SK-N-SH treated with all-trans-retinoic acid at 6 μM for 48 hours (cell line): ENCODE data around the gene HSD17B14.

Experiments used
- ATAC-seq: fragments of 200-7000 bp; cut with Tn5 transposase; 3 replicates; pipeline ENCODE4 v1.9.1; 2020; ENCODE audit warnings: mild to moderate bottlenecking, moderate library complexity
- BACH2 ChIP-seq: fragments of 250-450 bp; sonication (Bioruptor Pico); IDR thresholded peaks from 2 replicates; pipeline ENCODE4 v1.9.0; 2021; ENCODE audit warnings: mild to moderate bottlenecking, borderline replicate concordance
- CSDC2 ChIP-seq: fragments of 250-450 bp; sonication (Bioruptor Pico); IDR thresholded peaks from 2 replicates; pipeline ENCODE4 v1.5.0; 2020; ENCODE audit warnings: mild to moderate bottlenecking, moderate library complexity
- ESRRG ChIP-seq: fragments of 250-450 bp; sonication (Bioruptor Pico); IDR thresholded peaks from 2 replicates; pipeline ENCODE4 v1.6.1; 2021; ENCODE audit warnings: mild to moderate bottlenecking
- GLIS3 ChIP-seq: fragments of 250-450 bp; sonication (Bioruptor Pico); IDR thresholded peaks from 2 replicates; pipeline ENCODE4 v1.5.0; 2020; ENCODE audit warnings: mild to moderate bottlenecking, moderate library complexity
- ISL1 ChIP-seq: fragments of 250-450 bp; sonication (Bioruptor Pico); IDR thresholded peaks from 2 replicates; pipeline ENCODE4 v2.1.2; 2022; ENCODE audit warnings: mild to moderate bottlenecking, moderate library complexity
- OSR1 ChIP-seq: fragments of 250-450 bp; sonication (Bioruptor Pico); IDR thresholded peaks from 2 replicates; pipeline ENCODE4 v1.8.0; 2022; ENCODE audit warnings: moderate library complexity, mild to moderate bottlenecking, inconsistent platforms
- PPARA ChIP-seq: fragments of 250-450 bp; sonication (Bioruptor Pico); IDR thresholded peaks from 2 replicates; pipeline ENCODE4 v1.5.0; 2020; ENCODE audit warnings: mild to moderate bottlenecking, borderline replicate concordance
- RARB ChIP-seq: fragments of 250-450 bp; sonication (Bioruptor Pico); IDR thresholded peaks from 2 replicates; pipeline ENCODE4 v1.8.0; 2021; ENCODE audit warnings: mild to moderate bottlenecking, moderate library complexity
- SNAI2 ChIP-seq: fragments of 250-450 bp; sonication (Bioruptor Pico); IDR thresholded peaks from 2 replicates; pipeline ENCODE4 v1.5.0; 2020; ENCODE audit warnings: mild to moderate bottlenecking, moderate library complexity
- TCF4 ChIP-seq: fragments of 250-450 bp; sonication (Bioruptor Pico); IDR thresholded peaks from 2 replicates; pipeline ENCODE4 v1.8.0; 2021; ENCODE audit warnings: mild to moderate bottlenecking, moderate library complexity, borderline replicate concordance
- TOX ChIP-seq: fragments of 250-450 bp; sonication (Bioruptor Pico); IDR thresholded peaks from 2 replicates; pipeline ENCODE4 v1.8.0; 2021; ENCODE audit warnings: mild to moderate bottlenecking, moderate library complexity, borderline replicate concordance
- ZC3H10 ChIP-seq: fragments of 250-450 bp; sonication (Bioruptor Pico); IDR thresholded peaks from 2 replicates; pipeline ENCODE4 v1.5.1; 2021; ENCODE audit warnings: mild to moderate bottlenecking, moderate library complexity
- ZFP30 ChIP-seq: fragments of 450-650 bp; formaldehyde crosslinking; IDR thresholded peaks from 2 replicates; pipeline ENCODE4 v1.5.0; 2022; ENCODE audit warnings: mild to moderate bottlenecking, moderate library complexity
- ZNF565 ChIP-seq: fragments of 450-650 bp; formaldehyde crosslinking; conservative IDR thresholded peaks from 2 replicates; pipeline ENCODE4 v1.5.0; 2020; ENCODE audit warnings: low read depth, mild to moderate bottlenecking, moderate library complexity
- ZNF70 ChIP-seq: fragments of 450-650 bp; formaldehyde crosslinking; IDR thresholded peaks from 2 replicates; pipeline ENCODE4 v1.5.0; 2020; ENCODE audit warnings: mild to moderate bottlenecking, moderate library complexity
- ZNF8 ChIP-seq: fragments of 450-650 bp; formaldehyde crosslinking; IDR thresholded peaks from 2 replicates; pipeline ENCODE4 v1.5.0; 2020; ENCODE audit warnings: mild to moderate bottlenecking, moderate library complexity
- TF ChIP-seq, protein P1 (sequence below): fragments of 250-450 bp; sonication (Bioruptor Pico); IDR thresholded peaks from 2 replicates; pipeline ENCODE4 v1.5.0; 2020; ENCODE audit warnings: mild to moderate bottlenecking, moderate library complexity
- TF ChIP-seq, protein P2 (sequence below): fragments of 250-450 bp; sonication (Bioruptor Pico); IDR thresholded peaks from 2 replicates; pipeline ENCODE4 v1.5.1; 2020; ENCODE audit warnings: low read depth, mild to moderate bottlenecking, moderate library complexity
- TF ChIP-seq, protein P3 (sequence below): fragments of 250-450 bp; sonication (Bioruptor Pico); IDR thresholded peaks from 2 replicates; pipeline ENCODE4 v1.8.0; 2021; ENCODE audit warnings: low read depth, mild to moderate bottlenecking, moderate library complexity, borderline replicate concordance
- TF ChIP-seq, protein P4 (sequence below): fragments of 250-450 bp; sonication (Bioruptor Pico); IDR thresholded peaks from 2 replicates; pipeline ENCODE4 v1.5.1; 2021; ENCODE audit warnings: mild to moderate bottlenecking, moderate library complexity
- TF ChIP-seq, protein P5 (sequence below): fragments of 250-450 bp; sonication (Bioruptor Pico); IDR thresholded peaks from 2 replicates; pipeline ENCODE4 v1.8.0; 2020; ENCODE audit warnings: mild to moderate bottlenecking, moderate library complexity, borderline replicate concordance

The HSD17B14 gene

DNA sequence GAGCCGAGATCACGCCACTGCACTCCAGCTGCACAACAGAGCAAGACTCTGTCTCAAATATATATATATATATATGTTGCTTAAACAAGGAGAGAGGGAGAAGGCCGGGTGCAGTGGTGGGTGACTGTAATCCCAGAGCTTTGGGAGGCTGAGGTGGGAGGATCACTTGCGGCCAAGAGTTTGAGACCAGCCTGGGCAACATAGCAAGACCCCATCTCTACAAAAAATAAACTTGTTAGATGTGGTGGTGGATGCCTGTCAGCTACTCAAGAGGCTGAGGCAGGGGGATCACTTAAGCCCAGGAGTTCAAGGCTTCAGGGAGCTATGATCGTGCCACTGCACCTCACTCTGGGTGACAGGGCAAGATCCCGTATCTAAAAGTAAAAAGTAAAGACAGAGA lies 5.3 kb upstream of the HSD17B14 start (continued):
- TF ChIP-seq TCF4 (CRISPR knock-in tag) (no peak), PPARA (CRISPR knock-in tag) (no peak)

DNA sequence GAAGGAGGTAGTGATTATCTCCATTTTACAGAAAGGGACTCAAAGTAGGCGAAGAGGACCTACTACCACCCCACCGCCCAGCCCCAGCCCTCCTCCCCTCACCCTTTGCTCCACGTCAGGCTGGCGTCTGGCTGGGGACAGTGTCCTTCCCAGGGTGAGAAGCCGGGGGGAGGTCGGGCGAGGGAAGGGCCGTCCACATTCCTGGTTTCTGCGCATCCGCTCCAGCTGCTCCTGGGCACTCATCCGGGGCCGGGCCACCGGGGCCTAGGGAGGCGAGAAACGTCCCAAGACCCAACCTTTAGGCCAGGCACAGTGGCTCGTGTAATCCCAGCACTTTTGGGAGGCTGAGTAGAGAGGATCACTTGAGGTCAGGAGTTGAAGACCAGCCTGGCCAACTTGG lies 4.8 kb upstream of the HSD17B14 start:
- no peak for ATAC-seq
- TF ChIP-seq GLIS3 (CRISPR knock-in tag) (no peak), ISL1 (no peak), ESRRG (CRISPR knock-in tag) (no peak), ZNF8 (CRISPR knock-in tag) (no peak), ZNF70 (no peak), CSDC2 (no peak), TCF4 (CRISPR knock-in tag) (no peak), PPARA (CRISPR knock-in tag) (no peak), ZNF565 (CRISPR knock-in tag) (no peak), ZC3H10 (no peak), SNAI2 (no peak)
- TF ChIP-seq, protein P1, sequence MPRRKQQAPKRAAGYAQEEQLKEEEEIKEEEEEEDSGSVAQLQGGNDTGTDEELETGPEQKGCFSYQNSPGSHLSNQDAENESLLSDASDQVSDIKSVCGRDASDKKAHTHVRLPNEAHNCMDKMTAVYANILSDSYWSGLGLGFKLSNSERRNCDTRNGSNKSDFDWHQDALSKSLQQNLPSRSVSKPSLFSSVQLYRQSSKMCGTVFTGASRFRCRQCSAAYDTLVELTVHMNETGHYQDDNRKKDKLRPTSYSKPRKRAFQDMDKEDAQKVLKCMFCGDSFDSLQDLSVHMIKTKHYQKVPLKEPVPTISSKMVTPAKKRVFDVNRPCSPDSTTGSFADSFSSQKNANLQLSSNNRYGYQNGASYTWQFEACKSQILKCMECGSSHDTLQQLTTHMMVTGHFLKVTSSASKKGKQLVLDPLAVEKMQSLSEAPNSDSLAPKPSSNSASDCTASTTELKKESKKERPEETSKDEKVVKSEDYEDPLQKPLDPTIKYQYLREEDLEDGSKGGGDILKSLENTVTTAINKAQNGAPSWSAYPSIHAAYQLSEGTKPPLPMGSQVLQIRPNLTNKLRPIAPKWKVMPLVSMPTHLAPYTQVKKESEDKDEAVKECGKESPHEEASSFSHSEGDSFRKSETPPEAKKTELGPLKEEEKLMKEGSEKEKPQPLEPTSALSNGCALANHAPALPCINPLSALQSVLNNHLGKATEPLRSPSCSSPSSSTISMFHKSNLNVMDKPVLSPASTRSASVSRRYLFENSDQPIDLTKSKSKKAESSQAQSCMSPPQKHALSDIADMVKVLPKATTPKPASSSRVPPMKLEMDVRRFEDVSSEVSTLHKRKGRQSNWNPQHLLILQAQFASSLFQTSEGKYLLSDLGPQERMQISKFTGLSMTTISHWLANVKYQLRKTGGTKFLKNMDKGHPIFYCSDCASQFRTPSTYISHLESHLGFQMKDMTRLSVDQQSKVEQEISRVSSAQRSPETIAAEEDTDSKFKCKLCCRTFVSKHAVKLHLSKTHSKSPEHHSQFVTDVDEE, result no peak
- TF ChIP-seq, protein P2, sequence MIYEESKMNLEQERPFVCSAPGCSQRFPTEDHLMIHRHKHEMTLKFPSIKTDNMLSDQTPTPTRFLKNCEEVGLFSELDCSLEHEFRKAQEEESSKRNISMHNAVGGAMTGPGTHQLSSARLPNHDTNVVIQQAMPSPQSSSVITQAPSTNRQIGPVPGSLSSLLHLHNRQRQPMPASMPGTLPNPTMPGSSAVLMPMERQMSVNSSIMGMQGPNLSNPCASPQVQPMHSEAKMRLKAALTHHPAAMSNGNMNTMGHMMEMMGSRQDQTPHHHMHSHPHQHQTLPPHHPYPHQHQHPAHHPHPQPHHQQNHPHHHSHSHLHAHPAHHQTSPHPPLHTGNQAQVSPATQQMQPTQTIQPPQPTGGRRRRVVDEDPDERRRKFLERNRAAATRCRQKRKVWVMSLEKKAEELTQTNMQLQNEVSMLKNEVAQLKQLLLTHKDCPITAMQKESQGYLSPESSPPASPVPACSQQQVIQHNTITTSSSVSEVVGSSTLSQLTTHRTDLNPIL (CRISPR knock-in tag), result no peak
- TF ChIP-seq, protein P3, sequence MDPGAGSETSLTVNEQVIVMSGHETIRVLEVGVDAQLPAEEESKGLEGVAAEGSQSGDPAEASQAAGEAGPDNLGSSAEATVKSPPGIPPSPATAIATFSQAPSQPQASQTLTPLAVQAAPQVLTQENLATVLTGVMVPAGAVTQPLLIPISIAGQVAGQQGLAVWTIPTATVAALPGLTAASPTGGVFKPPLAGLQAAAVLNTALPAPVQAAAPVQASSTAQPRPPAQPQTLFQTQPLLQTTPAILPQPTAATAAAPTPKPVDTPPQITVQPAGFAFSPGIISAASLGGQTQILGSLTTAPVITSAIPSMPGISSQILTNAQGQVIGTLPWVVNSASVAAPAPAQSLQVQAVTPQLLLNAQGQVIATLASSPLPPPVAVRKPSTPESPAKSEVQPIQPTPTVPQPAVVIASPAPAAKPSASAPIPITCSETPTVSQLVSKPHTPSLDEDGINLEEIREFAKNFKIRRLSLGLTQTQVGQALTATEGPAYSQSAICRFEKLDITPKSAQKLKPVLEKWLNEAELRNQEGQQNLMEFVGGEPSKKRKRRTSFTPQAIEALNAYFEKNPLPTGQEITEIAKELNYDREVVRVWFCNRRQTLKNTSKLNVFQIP (CRISPR knock-in tag), result no peak

DNA sequence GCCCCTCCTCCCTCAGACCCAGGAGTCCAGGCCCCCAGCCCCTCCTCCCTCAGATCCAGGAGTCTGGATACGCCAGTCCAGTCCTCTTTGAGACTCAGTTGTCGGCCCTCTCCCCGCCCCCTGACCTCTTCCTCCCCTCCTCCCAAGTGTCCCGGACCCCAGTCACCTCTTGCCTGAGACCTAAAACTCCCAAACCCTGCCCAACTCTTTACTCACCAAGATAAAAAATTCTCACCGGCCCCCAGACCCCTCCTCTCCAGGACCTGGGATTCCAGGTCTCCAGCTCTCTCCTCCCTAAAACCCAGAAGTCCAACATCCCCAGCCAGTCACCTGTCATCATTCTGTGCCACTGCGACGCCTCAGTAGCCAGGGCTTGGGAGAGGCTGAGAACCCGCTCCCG lies 1.4 kb upstream of the HSD17B14 start:
- TF ChIP-seq ISL1 (no peak), ZFP30 (no peak), ZNF565 (CRISPR knock-in tag) (no peak), CSDC2 (no peak), TOX (CRISPR knock-in tag) (no peak), TCF4 (CRISPR knock-in tag) (no peak), ESRRG (CRISPR knock-in tag) (no peak), ZNF70 (no peak), GLIS3 (CRISPR knock-in tag) (no peak), PPARA (CRISPR knock-in tag) (no peak), RARB (CRISPR knock-in tag) (no peak), OSR1 (CRISPR knock-in tag) (no peak), ZNF8 (CRISPR knock-in tag) (no peak), BACH2 (no peak)
- TF ChIP-seq, protein P4, sequence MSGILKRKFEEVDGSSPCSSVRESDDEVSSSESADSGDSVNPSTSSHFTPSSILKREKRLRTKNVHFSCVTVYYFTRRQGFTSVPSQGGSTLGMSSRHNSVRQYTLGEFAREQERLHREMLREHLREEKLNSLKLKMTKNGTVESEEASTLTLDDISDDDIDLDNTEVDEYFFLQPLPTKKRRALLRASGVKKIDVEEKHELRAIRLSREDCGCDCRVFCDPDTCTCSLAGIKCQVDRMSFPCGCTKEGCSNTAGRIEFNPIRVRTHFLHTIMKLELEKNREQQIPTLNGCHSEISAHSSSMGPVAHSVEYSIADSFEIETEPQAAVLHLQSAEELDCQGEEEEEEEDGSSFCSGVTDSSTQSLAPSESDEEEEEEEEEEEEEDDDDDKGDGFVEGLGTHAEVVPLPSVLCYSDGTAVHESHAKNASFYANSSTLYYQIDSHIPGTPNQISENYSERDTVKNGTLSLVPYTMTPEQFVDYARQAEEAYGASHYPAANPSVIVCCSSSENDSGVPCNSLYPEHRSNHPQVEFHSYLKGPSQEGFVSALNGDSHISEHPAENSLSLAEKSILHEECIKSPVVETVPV (CRISPR knock-in tag), result no peak
- TF ChIP-seq, protein P1, result no peak
- TF ChIP-seq, protein P3 (CRISPR knock-in tag), result no peak
- TF ChIP-seq, protein P2 (CRISPR knock-in tag), result no peak
- TF ChIP-seq, protein P5, sequence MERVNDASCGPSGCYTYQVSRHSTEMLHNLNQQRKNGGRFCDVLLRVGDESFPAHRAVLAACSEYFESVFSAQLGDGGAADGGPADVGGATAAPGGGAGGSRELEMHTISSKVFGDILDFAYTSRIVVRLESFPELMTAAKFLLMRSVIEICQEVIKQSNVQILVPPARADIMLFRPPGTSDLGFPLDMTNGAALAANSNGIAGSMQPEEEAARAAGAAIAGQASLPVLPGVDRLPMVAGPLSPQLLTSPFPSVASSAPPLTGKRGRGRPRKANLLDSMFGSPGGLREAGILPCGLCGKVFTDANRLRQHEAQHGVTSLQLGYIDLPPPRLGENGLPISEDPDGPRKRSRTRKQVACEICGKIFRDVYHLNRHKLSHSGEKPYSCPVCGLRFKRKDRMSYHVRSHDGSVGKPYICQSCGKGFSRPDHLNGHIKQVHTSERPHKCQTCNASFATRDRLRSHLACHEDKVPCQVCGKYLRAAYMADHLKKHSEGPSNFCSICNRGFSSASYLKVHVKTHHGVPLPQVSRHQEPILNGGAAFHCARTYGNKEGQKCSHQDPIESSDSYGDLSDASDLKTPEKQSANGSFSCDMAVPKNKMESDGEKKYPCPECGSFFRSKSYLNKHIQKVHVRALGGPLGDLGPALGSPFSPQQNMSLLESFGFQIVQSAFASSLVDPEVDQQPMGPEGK (CRISPR knock-in tag), result no peak
- ATAC-seq, result no peak
